ENCODE results near the gene PCED1B. TPM values are rescaled to one million over a fixed set of nuclear protein-coding genes. Genes with fewer than 3 reads are reported as not detected.

The PCED1B gene
- total and polyA plus RNA-seq, 2 experiments from 2014 or later = 3.6 to 6.6 TPM

GRCh38 chr12:47075192-47076084 lies 4.0 kb upstream of the PCED1B start:
- H3K4me2 ChIP-seq = peak overlapping the region; percentile 95
- no peak overlapping the region for H3K27ac ChIP-seq
- 89% methylated on average over 7 of the region's 7 CpGs for WGBS (ENCODE audit: low lambda C conversion rate, missing lambda C conversion rate)

GRCh38 chr12:47077206-47078085 lies 2.0 kb upstream of the PCED1B start:
- Histone ChIP-seq H3K4me2 (peak overlapping the region; percentile 95), H3K9me2 (replicated peaks; ENCODE audit: insufficient read depth) (no peaks in the 10 kb centered on the region), H3K9me3 (ENCODE audit: low read depth) (no peaks in the 10 kb centered on the region), H3K4me3 (peak overlapping the region; percentile 74), H3K79me2 (peaks cover 35% of the 10 kb centered on the region), H3K27me3 (no peaks in the 10 kb centered on the region), H3K36me3 (replicated peaks; ENCODE audit: insufficient read depth, low read depth) (no peaks in the 10 kb centered on the region), H4K20me1 (ENCODE audit: insufficient read depth, poor library complexity, severe bottlenecking) (no peaks in the 10 kb centered on the region), H2AFZ (no peak overlapping the region), H3K4me1 (ENCODE audit: insufficient read depth) (peaks cover 19% of the 10 kb centered on the region), H3K27ac (no peak overlapping the region)
- 79% methylated on average over 17 of the region's 17 CpGs for WGBS (ENCODE audit: low lambda C conversion rate, missing lambda C conversion rate)
- TF ChIP-seq EZH2phosphoT487 (IDR thresholded peaks at IDR 0.05; ENCODE audit: low read depth, severe bottlenecking, unreplicated experiment) = no peak
- no peak for TF ChIP-seq EZH2 (IDR thresholded peaks at IDR 0.05; ENCODE audit: borderline replicate concordance)
- TF ChIP-seq CTCF (IDR thresholded peaks at IDR 0.05; ENCODE audit: poor library complexity) = no peak
- DNase-seq (ENCODE audit: low spot score) = no peak

More at GRCh38 chr12:47075192-47076084, 4.0 kb upstream of the PCED1B start:
- Histone ChIP-seq H2AFZ (no peak overlapping the region), H3K4me3 (no peak overlapping the region), H3K36me3 (replicated peaks; ENCODE audit: insufficient read depth, low read depth) (no peaks in the 10 kb centered on the region), H3K4me1 (ENCODE audit: insufficient read depth) (peaks cover 12% of the 10 kb centered on the region), H3K27me3 (no peaks in the 10 kb centered on the region), H4K20me1 (ENCODE audit: insufficient read depth, poor library complexity, severe bottlenecking) (no peaks in the 10 kb centered on the region), H3K9me2 (replicated peaks; ENCODE audit: insufficient read depth) (no peaks in the 10 kb centered on the region), H3K9me3 (ENCODE audit: low read depth) (no peaks in the 10 kb centered on the region), H3K79me2 (peaks cover 35% of the 10 kb centered on the region)
- DNase-seq (ENCODE audit: low spot score) = no peak
- TF ChIP-seq CTCF (IDR thresholded peaks at IDR 0.05; ENCODE audit: poor library complexity) (no peak), EZH2 (IDR thresholded peaks at IDR 0.05; ENCODE audit: borderline replicate concordance) (no peak), EZH2phosphoT487 (IDR thresholded peaks at IDR 0.05; ENCODE audit: low read depth, severe bottlenecking, unreplicated experiment) (no peak)

GRCh38 chr12:47078086-47078395 lies 1.4 kb upstream of the PCED1B start:
- Histone ChIP-seq H3K27ac (no peak overlapping the region), H3K9me3 (ENCODE audit: low read depth) (no peaks in the 10 kb centered on the region), H3K4me1 (ENCODE audit: insufficient read depth) (peaks cover 20% of the 10 kb centered on the region), H4K20me1 (ENCODE audit: insufficient read depth, poor library complexity, severe bottlenecking) (no peaks in the 10 kb centered on the region), H3K27me3 (no peaks in the 10 kb centered on the region), H3K79me2 (peaks cover 35% of the 10 kb centered on the region), H3K36me3 (replicated peaks; ENCODE audit: insufficient read depth, low read depth) (no peaks in the 10 kb centered on the region), H2AFZ (no peak overlapping the region), H3K4me3 (peak overlapping the region; percentile 74), H3K9me2 (replicated peaks; ENCODE audit: insufficient read depth) (no peaks in the 10 kb centered on the region), H3K4me2 (peak overlapping the region; percentile 95)
- no peak for DNase-seq (ENCODE audit: low spot score)
- 79% methylated on average over 8 of the region's 8 CpGs for WGBS (ENCODE audit: low lambda C conversion rate, missing lambda C conversion rate)
- TF ChIP-seq EZH2phosphoT487 (IDR thresholded peaks at IDR 0.05; ENCODE audit: low read depth, severe bottlenecking, unreplicated experiment) (no peak), CTCF (IDR thresholded peaks at IDR 0.05; ENCODE audit: poor library complexity) (no peak), EZH2 (IDR thresholded peaks at IDR 0.05; ENCODE audit: borderline replicate concordance) (no peak)
